Gastrocnemius medialis (tissue), 4 donors: ENCODE measurements around the gene PGA3. TPM values are rescaled to one million over a fixed set of nuclear protein-coding genes. Genes with fewer than 3 reads are reported as not detected.

Source experiments
- ATAC-seq, 2 donors: fragments of 150-250 bp; one replicate each; pipeline ENCODE4 v1.9.1; 2016
- DNase-seq, 2 donors: peaks; one replicate each; pipeline ENCODE4 v3.0.0-alpha.2; 2019
- H3K27ac ChIP-seq, 4 donors: fragments of 200-600 bp; sonication (generic); 1 replicate in 1 of 4; 2 replicates in 3 of 4; pipeline ENCODE4 v1.5.1; 2016 to 2018; ENCODE audit warnings: mild to moderate bottlenecking in 2 of 4, moderate library complexity in 1 of 4
- H3K27me3 ChIP-seq, 3 donors: fragments of 200-600 bp; sonication (generic) in 2 of 3; 1 replicate in 1 of 3; 2 replicates in 2 of 3; pipeline versions ENCODE4 v1.5.1 to v1.6.0; 2016 to 2019; ENCODE audit warnings: mild to moderate bottlenecking in 1 of 3, moderate library complexity in 1 of 3
- H3K36me3 ChIP-seq, 2 donors: fragments of 200-600 bp; sonication (generic) in 1 of 2; one replicate each; pipeline ENCODE4 v1.5.1; 2017 to 2018
- H3K4me1 ChIP-seq, 2 donors: fragments of 200-600 bp; sonication (generic) in 1 of 2; one replicate each; pipeline ENCODE4 v1.5.1; 2016 to 2017; ENCODE audit warnings: mild to moderate bottlenecking in 2 of 2
- H3K4me3 ChIP-seq, 4 donors: fragments of 200-600 bp; sonication (generic) in 3 of 4; 1 replicate in 1 of 4; 2 replicates in 3 of 4; pipeline ENCODE4 v1.5.1; 2016 to 2019; ENCODE audit warnings: mild to moderate bottlenecking in 2 of 4
- H3K9me3 ChIP-seq, 3 donors: fragments of 200-600 bp; sonication (generic) in 2 of 3; 1 replicate in 1 of 3; 2 replicates in 2 of 3; pipeline ENCODE4 v1.5.1; 2016 to 2019
- POLR2A ChIP-seq, 2 donors: fragments of 450-650 bp; IDR thresholded peaks; one replicate each; pipeline ENCODE4 v1.6.1; 2017; ENCODE audit warnings: antibody characterized with exemption in 2 of 2, mild to moderate bottlenecking in 2 of 2, moderate library complexity in 2 of 2
- in situ Hi-C, 4 donors: fragments of 200-750 bp; cut with MboI; loops; one replicate each; pipeline versions ENCODE4 v1.15.0 to v1.8.0; 2017; ENCODE audit warnings: low sequenced_read_pairs in 4 of 4
- intact Hi-C: fragments of 100-400 bp; cut with DNase I; formaldehyde crosslinking; loops from one replicate; pipeline ENCODE4 v1.15.1; 2023; ENCODE audit warnings: low total_unique reads
- total RNA-seq, 4 donors: library from RNA; depleted of rRNA; stranded (reverse); fragments of >200 nt; gene quantifications; one replicate each; pipeline versions ENCODE4 v1.1.0 to v1.2.3, GENCODE V29; 2016
- TF ChIP-seq, protein P1 (sequence below), 5 experiments: fragments of 450-650 bp in 3 of 5; fragments of 200-600 bp in 2 of 5; sonication (generic) in 2 of 5; IDR thresholded peaks in 4 of 5; conservative IDR thresholded peaks in 1 of 5; 1 replicate in 4 of 5; 2 replicates in 1 of 5; pipeline ENCODE4 v1.5.1; 2016 to 2019; ENCODE audit warnings: antibody characterized with exemption in 5 of 5, mild to moderate bottlenecking in 3 of 5, moderate library complexity in 3 of 5

PGA3 gene
- total RNA-seq, 4 donors from 2014 or later = not detected

DNA sequence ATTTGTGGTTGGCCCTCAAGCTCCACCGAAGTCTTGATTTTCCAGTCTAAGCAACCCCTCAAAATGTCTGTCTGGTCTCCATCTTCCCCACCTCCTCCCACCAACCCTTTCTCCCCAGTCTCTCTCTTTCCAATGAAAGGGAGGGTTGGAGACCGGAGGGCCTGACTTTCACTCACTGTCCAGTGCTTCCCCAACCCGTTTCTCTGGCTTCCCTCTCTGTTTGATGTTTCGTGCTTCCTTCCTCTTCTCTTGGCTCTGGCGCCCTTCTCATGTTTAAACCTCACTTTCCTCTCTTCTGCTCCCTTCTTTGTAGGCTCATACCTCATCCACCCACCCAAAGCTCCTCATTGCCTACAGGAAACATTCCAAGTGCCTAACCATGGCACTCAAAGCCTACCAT is 31.0 kb upstream of the PGA3 start:
- Histone ChIP-seq H3K36me3 (no peaks in the 10 kb centered on the region), H3K4me1 (no peaks in the 10 kb centered on the region), H3K4me3 (no peak overlapping the region), H3K27ac (no peak overlapping the region), H3K9me3 (no peaks in the 10 kb centered on the region), H3K27me3 (peaks cover 0 to 2% (median 0%) of the 10 kb centered on the region in 3 donors)
- DNase-seq (no peak), ATAC-seq (no peak)
- in situ Hi-C loops (loop anchor here in 1 of 4 donors (25.0 kb wide), 1 partner anchor 260 kb away; the partner anchor contains the start of genes PRPF19, TMEM109 and TMEM132A), intact Hi-C loops (no loop called here)
- TF ChIP-seq POLR2A (IDR thresholded peaks at IDR 0.05) = no peak
- TF ChIP-seq, protein P1, sequence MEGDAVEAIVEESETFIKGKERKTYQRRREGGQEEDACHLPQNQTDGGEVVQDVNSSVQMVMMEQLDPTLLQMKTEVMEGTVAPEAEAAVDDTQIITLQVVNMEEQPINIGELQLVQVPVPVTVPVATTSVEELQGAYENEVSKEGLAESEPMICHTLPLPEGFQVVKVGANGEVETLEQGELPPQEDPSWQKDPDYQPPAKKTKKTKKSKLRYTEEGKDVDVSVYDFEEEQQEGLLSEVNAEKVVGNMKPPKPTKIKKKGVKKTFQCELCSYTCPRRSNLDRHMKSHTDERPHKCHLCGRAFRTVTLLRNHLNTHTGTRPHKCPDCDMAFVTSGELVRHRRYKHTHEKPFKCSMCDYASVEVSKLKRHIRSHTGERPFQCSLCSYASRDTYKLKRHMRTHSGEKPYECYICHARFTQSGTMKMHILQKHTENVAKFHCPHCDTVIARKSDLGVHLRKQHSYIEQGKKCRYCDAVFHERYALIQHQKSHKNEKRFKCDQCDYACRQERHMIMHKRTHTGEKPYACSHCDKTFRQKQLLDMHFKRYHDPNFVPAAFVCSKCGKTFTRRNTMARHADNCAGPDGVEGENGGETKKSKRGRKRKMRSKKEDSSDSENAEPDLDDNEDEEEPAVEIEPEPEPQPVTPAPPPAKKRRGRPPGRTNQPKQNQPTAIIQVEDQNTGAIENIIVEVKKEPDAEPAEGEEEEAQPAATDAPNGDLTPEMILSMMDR (IDR thresholded peaks at IDR 0.05 in 4 of 5, conservative IDR thresholded peaks at IDR 0.05 in 1 of 5) = no peak

- Histone ChIP-seq H3K36me3 (no peaks in the 10 kb centered on the region), H3K9me3 (no peaks in the 10 kb centered on the region), H3K27me3 (peaks cover 0 to 2% (median 0%) of the 10 kb centered on the region in 3 donors), H3K4me1 (no peaks in the 10 kb centered on the region), H3K27ac (no peak overlapping the region), H3K4me3 (no peak overlapping the region)
- no peak for TF ChIP-seq POLR2A (IDR thresholded peaks at IDR 0.05)
- TF ChIP-seq, protein P1 (IDR thresholded peaks at IDR 0.05 in 4 of 5, conservative IDR thresholded peaks at IDR 0.05 in 1 of 5) = no peak
- ATAC-seq (no peak), DNase-seq (no peak)
- in situ Hi-C loops (loop anchor here in 1 of 4 donors (25.0 kb wide), 1 partner anchor 261 kb away; the partner anchor contains the start of genes PRPF19, TMEM109 and TMEM132A), intact Hi-C loops (no loop called here)
Observed at GRCh38 chr11:61172888-61173287, 30.4 kb upstream of the PGA3 start.

DNA sequence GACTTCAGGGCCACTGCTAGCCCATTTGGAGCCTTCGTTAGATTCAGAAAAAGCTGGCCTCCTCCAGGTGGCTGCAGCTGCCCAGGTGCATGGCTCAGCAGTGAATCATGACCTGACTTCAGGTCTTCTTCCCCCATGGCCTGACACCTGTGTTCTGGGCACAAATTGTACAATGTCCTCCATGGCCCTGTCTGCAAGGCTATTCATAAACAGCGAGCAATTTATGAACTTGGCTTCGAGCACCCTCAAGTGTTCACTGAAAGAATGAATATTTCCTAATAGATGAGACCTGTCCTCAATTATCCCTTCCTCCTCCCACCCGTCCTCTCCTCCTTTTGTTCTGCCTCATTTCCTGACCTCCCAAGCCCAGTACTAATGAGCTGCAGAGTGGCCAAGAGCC is 29.9 kb upstream of the PGA3 start:
- no peaks in the 10 kb centered on the region for H3K4me1 ChIP-seq

GRCh38 chr11:61174273-61174672 is 29.0 kb upstream of the PGA3 start:
- intact Hi-C loops (no loop called here), in situ Hi-C loops (loop anchor here in 1 of 4 donors (25.0 kb wide), 1 partner anchor 262 kb away; the partner anchor contains the start of genes PRPF19, TMEM109 and TMEM132A)
- no peaks in the 10 kb centered on the region for H3K4me1 ChIP-seq
- no peaks in the 10 kb centered on the region for H3K27me3 ChIP-seq
- H3K9me3 ChIP-seq = no peaks in the 10 kb centered on the region
- H3K36me3 ChIP-seq = no peaks in the 10 kb centered on the region
- TF ChIP-seq, protein P1 (IDR thresholded peaks at IDR 0.05 in 4 of 5, conservative IDR thresholded peaks at IDR 0.05 in 1 of 5) = no peak
- no peak for TF ChIP-seq POLR2A (IDR thresholded peaks at IDR 0.05)
- DNase-seq (no peak), ATAC-seq (no peak)
- H3K27ac ChIP-seq = no peak overlapping the region
- no peak overlapping the region for H3K4me3 ChIP-seq

More for the DNA sequence above, 29.9 kb upstream of the PGA3 start:
- DNase-seq = no peak
- no peaks in the 10 kb centered on the region for H3K9me3 ChIP-seq
- intact Hi-C loops = no loop called here
- no peak overlapping the region for H3K4me3 ChIP-seq
- TF ChIP-seq POLR2A (IDR thresholded peaks at IDR 0.05) = no peak
- TF ChIP-seq, protein P1 (IDR thresholded peaks at IDR 0.05 in 4 of 5, conservative IDR thresholded peaks at IDR 0.05 in 1 of 5) = no peak
- peak in 1 of 2 donors; percentile 26 for ATAC-seq
- H3K27me3 ChIP-seq = peaks cover 0 to 2% (median 0%) of the 10 kb centered on the region in 3 donors
- H3K36me3 ChIP-seq = no peaks in the 10 kb centered on the region
- in situ Hi-C loops = loop anchor here in 1 of 4 donors (25.0 kb wide), 1 partner anchor 261 kb away; the partner anchor contains the start of genes PRPF19, TMEM109 and TMEM132A
- H3K27ac ChIP-seq = no peak overlapping the region
